Bronchial epithelial cell (primary cell): ENCODE results near the gene MRE11. TPM values are rescaled to one million over a fixed set of nuclear protein-coding genes. Genes with fewer than 3 reads are reported as not detected.

Experiments used
- DNase-seq: peaks from one replicate; pipeline ENCODE4 v3.0.0-alpha.2; 2010; ENCODE audit warnings: low read depth
- FAIRE-seq: peaks from 2 replicates; lab custom pipeline; 2011; peaks lifted over from hg19 to GRCh38; lab: Jason Lieb, UNC
- H3K27me3 ChIP-seq: 2 replicates; pipeline ENCODE4 v1.5.1; 2011; ENCODE audit warnings: low read length; ENCODE audit not compliant: control insufficient read depth, insufficient read depth
- H3K36me3 ChIP-seq: 2 replicates; pipeline ENCODE4 v1.5.1; 2011; ENCODE audit warnings: low read length; ENCODE audit not compliant: control insufficient read depth, insufficient read depth
- H3K4me3 ChIP-seq: 2 replicates; pipeline ENCODE4 v1.5.1; 2011; ENCODE audit warnings: mild to moderate bottlenecking, low read depth, low read length, control low read depth
- total RNA-seq: library from RNA; depleted of rRNA; stranded (reverse); fragments of >200 nt; gene quantifications from 2 replicates; pipeline ENCODE4 v1.2.1, GENCODE V29; 2014
- TF ChIP-seq, protein P1 (sequence below): IDR thresholded peaks from 2 replicates; pipeline ENCODE4 v1.5.1; 2011; ENCODE audit warnings: mild to moderate bottlenecking, moderate library complexity, low read length, control low read depth, inconsistent platforms; ENCODE audit not compliant: insufficient read depth, severe bottlenecking

MRE11 gene
- total RNA-seq, 1 donor from 2014 or later = 9.7 TPM

DNA sequence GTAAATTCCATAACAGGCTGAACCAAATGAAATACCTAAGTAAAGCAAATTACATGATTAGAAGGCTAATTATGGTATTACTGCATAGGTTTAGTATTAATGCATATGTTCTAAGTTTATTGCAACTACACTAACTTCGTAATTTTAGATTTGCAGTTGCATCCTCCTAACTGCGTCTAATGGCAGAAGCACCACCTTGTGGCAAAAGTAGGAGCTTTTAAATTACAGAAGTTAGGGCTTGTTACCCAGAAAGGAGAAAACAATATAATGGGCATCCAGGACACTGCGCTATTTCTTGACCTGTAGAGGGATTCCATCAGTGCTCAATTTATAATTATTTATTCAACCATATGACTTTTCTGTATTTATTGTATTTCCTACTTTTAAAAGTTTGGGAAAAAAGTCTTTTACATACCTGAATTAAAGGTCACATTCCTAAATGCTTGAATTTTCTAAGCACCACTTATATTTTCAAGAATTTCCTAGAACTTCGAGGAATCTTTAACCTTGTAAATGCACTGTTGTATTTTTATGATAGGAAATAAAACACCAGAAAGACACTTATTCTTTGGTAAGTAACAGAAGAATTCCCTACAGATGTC is 76.2 kb downstream of the MRE11 start:
- no peaks in the 10 kb centered on the region for H3K36me3 ChIP-seq
- DNase-seq (peak; percentile 34), FAIRE-seq (no peak)
- TF ChIP-seq, protein P1, sequence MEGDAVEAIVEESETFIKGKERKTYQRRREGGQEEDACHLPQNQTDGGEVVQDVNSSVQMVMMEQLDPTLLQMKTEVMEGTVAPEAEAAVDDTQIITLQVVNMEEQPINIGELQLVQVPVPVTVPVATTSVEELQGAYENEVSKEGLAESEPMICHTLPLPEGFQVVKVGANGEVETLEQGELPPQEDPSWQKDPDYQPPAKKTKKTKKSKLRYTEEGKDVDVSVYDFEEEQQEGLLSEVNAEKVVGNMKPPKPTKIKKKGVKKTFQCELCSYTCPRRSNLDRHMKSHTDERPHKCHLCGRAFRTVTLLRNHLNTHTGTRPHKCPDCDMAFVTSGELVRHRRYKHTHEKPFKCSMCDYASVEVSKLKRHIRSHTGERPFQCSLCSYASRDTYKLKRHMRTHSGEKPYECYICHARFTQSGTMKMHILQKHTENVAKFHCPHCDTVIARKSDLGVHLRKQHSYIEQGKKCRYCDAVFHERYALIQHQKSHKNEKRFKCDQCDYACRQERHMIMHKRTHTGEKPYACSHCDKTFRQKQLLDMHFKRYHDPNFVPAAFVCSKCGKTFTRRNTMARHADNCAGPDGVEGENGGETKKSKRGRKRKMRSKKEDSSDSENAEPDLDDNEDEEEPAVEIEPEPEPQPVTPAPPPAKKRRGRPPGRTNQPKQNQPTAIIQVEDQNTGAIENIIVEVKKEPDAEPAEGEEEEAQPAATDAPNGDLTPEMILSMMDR = peak; percentile 50
- no peak overlapping the region for H3K4me3 ChIP-seq
- H3K27me3 ChIP-seq = no peaks in the 10 kb centered on the region

DNA sequence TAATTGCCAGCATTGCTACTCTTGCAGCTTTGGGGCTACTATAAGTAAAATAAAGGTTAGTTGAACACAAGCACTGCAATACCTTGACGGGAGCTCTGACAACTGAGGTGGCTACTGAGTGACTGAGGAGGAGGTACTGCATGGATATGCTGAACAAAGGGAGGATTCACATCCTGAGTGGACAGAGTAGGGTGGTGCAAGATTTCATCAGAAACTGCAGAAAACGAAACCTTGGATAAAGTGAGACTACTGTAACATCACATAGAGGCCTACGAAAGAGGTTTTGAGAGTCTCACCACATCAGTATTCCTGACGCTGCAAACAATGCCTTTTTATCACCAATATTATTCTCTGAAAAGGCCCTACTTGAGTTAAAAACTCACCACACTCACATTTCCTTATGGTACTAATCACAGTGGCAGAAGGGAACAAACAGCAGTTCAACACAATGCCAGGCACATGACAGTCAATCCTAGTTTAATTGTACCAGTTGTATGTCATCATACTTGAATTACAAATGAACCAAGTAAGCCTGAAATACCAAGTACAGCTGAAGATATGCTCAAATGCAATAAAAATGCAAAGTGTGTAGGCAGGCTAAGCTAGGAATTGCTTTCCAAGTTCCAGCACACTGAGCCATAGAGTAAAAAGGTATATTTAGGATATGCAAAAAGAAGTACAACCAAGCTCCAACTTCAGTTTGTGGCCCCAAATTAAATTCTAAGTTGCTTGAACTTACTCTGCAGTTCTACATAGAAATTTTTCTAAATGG is 88.4 kb downstream of the MRE11 start:
- FAIRE-seq = no peak
- no peak for DNase-seq
- H3K36me3 ChIP-seq = no peaks in the 10 kb centered on the region
- H3K27me3 ChIP-seq = peaks cover 11% of the 10 kb centered on the region
- TF ChIP-seq, protein P1 = no peak
- H3K4me3 ChIP-seq = no peak overlapping the region

DNA sequence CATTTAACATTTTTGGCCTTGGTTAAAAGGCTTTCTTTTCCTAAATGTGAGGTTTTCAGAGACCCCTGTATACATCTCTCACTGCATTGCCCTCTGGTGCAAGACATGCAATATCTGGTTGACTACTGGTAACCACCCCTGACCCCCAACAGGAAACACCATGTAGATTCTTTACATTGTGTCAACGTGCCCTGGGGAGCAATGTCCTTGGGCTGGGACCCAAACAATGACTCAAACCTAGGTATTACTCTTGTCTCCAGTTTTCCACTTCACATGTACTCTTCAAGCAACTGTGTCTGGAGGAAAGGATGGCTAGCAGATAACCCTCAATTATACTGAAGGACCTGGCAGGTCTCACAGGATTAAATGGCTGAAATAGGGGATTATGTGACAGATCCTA is 91.3 kb downstream of the MRE11 start:
- DNase-seq = peak; percentile 43

DNA sequence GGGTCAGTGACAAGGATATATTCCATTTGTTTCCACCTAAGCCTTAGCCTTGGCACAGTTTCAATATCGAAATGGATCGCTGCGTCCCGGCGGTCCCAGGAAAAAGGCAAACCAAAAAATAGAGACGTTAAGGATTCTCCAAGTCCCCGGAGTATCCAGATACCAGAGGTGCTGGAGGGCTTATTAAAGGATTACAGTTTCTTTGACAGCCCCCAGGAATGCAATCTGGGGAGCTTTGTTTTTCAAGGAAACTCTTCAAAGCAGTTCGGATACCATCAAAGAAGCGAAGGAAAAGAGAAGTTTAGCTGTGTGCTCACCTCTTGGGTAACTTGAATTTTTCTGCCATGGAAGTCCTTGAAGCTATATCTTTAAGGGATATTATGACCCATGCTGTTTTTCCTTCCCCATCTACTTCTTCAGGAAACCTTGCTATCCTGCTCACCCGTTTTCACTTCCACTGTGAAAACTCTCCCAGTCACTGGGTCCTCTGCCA is 91.8 kb downstream of the MRE11 start:
- peak overlapping the region; percentile 9 for H3K4me3 ChIP-seq
- FAIRE-seq = no peak
- DNase-seq = no peak
- H3K36me3 ChIP-seq = no peaks in the 10 kb centered on the region
- peaks cover 23% of the 10 kb centered on the region for H3K27me3 ChIP-seq
- TF ChIP-seq, protein P1 = no peak

More for the DNA sequence above, 91.3 kb downstream of the MRE11 start:
- Histone ChIP-seq H3K4me3 (no peak overlapping the region), H3K36me3 (no peaks in the 10 kb centered on the region), H3K27me3 (peaks cover 23% of the 10 kb centered on the region)
- TF ChIP-seq, protein P1 = no peak
- no peak for FAIRE-seq

DNA sequence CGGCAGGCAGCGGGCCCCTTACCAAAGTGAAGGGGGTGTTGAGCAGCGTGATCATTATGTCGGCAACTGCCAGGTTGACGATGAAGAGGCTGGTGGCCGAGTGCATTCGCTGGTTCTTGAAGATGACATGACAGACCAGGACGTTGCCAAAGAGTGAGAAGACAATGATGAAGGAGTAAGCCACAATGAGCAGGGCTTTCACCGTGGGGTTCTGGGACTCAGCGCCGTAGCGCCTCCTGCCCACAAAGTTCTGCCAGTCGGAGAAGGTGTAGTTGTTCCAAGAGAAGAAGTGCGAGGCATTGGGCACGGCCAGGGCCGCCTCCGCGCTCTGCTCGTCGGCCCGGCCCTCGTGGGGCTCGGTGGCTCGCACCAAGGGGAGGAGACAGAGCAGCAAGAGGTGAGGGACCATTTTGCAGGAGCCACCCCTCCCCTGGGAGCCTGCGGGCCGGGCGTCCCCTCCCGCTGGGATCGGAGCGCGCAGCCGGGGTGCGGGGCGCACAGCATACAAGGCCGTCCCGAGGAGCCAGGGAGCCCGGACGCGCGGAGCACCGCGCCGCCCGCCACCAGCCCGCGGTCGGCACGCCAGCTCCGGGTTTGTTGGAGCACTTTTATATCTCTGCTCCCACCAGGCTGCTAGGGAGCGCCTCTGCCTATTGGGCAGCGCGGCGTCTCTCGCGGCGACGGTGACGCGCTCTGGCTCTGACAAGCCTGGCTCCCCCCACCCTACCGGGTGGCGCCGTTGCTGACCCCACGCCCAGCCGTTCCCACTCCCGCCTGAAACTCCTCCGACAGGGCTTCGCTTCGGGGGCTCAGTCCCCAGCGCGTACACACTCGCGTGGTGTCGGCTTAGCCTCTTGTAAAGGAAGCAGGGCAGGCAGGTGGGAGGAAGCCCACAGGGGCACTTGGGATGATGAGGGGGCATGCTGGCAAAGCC is 92.5 kb downstream of the MRE11 start, which contains the start of gene GPR83:
Gene GPR83 (minus strand): TSS at position 581 of the 934 bp plus-strand sequence. CDS start 172 bp downstream, at position 409.
- peak within 1 kb of the TSS; percentile 9 for H3K4me3 ChIP-seq
- no peaks in the 10 kb centered on the region for H3K36me3 ChIP-seq
- H3K27me3 ChIP-seq = peaks cover 23% of the 10 kb centered on the region
- TF ChIP-seq, protein P1 = no peak
- FAIRE-seq (no peak), DNase-seq (no peak)
